Thoracic aorta (tissue), 2 donors: ENCODE data around the gene MGAT5B. TPM values are rescaled to one million over a fixed set of nuclear protein-coding genes. Genes with fewer than 3 reads are reported as not detected.

Experiments
- ATAC-seq: fragments of 150-250 bp; one replicate; pipeline ENCODE4 v1.8.0; 2017; ENCODE audit warnings: low read depth; ENCODE audit not compliant: insufficient number of reproducible peaks, low FRiP score
- DNase-seq: peaks from one replicate; pipeline ENCODE4 v3.0.0-alpha.2; 2020; ENCODE audit warnings: low spot score
- H3K27ac ChIP-seq, 2 donors: fragments of 200-600 bp; sonication (generic); 1 replicate in 1 of 2; 2 replicates in 1 of 2; pipeline ENCODE4 v1.5.1; 2016; ENCODE audit warnings: mild to moderate bottlenecking in 2 of 2, moderate library complexity in 2 of 2
- H3K27me3 ChIP-seq: fragments of 200-600 bp; sonication (generic); replicated peaks from 2 replicates; pipeline ENCODE4 v1.6.0; 2016; ENCODE audit warnings: mild to moderate bottlenecking; ENCODE audit not compliant: insufficient read depth
- H3K36me3 ChIP-seq: fragments of 200-600 bp; sonication (generic); one replicate; pipeline ENCODE4 v1.5.1; 2016
- H3K4me1 ChIP-seq, 2 donors: fragments of 200-600 bp; sonication (generic); 1 replicate in 1 of 2; 2 replicates in 1 of 2; pipeline versions ENCODE4 v1.5.1 to v1.6.0; 2016; ENCODE audit warnings: low read depth in 2 of 2, mild to moderate bottlenecking in 1 of 2; ENCODE audit not compliant: control insufficient read depth in 1 of 2
- H3K4me3 ChIP-seq: fragments of 200-600 bp; sonication (generic); 2 replicates; pipeline ENCODE4 v1.5.1; 2016; ENCODE audit warnings: mild to moderate bottlenecking
- H3K9me3 ChIP-seq: fragments of 200-600 bp; sonication (generic); 2 replicates; pipeline ENCODE4 v1.5.1; 2016
- CTCF ChIP-seq: fragments of 200-600 bp; sonication (generic); IDR thresholded peaks from one replicate; pipeline ENCODE4 v1.5.1; 2019; ENCODE audit warnings: antibody characterized with exemption
- total RNA-seq, 2 donors: library from RNA; depleted of rRNA; stranded (reverse); fragments of >200 nt; gene quantifications; one replicate each; pipeline versions ENCODE4 v1.1.0 to v1.2.3, GENCODE V29; 2016

The MGAT5B gene
- total RNA-seq, 2 donors from 2014 or later = 0.14 TPM; not detected in 1

- TF ChIP-seq CTCF = no peak
- Histone ChIP-seq H3K4me3 (no peak overlapping the region), H3K27ac (no peak overlapping the region), H3K9me3 (no peaks in the 10 kb centered on the region), H3K4me1 (peaks cover 5 to 17% of the 10 kb centered on the region in 2 donors), H3K36me3 (no peaks in the 10 kb centered on the region), H3K27me3 (peaks cover 22% of the 10 kb centered on the region)
- no peak for ATAC-seq
- DNase-seq = no peak
Measured at GRCh38 chr17:76872874-76873221, 4.6 kb downstream of the MGAT5B start.

GRCh38 chr17:76873856-76874255 is 5.7 kb downstream of the MGAT5B start:
- DNase-seq (no peak), ATAC-seq (no peak)
- Histone ChIP-seq H3K9me3 (no peaks in the 10 kb centered on the region), H3K4me3 (no peak overlapping the region), H3K36me3 (no peaks in the 10 kb centered on the region), H3K4me1 (peaks cover 2 to 12% of the 10 kb centered on the region in 2 donors), H3K27me3 (peaks cover 20% of the 10 kb centered on the region), H3K27ac (no peak overlapping the region)
- TF ChIP-seq CTCF = no peak

- Histone ChIP-seq H3K4me3 (no peak overlapping the region), H3K9me3 (no peaks in the 10 kb centered on the region), H3K27me3 (no peaks in the 10 kb centered on the region), H3K36me3 (no peaks in the 10 kb centered on the region), H3K27ac (no peak overlapping the region), H3K4me1 (no peaks in the 10 kb centered on the region)
- no peak for DNase-seq
- no peak for TF ChIP-seq CTCF
- no peak for ATAC-seq
Measured at GRCh38 chr17:76877437-76877836, 9.2 kb downstream of the MGAT5B start.

- no peak overlapping the region for H3K27ac ChIP-seq
- DNase-seq = no peak
- no peaks in the 10 kb centered on the region for H3K4me1 ChIP-seq
Measured at GRCh38 chr17:76878568-76878967, 10.4 kb downstream of the MGAT5B start.

GRCh38 chr17:76879254-76879653 is 11.1 kb downstream of the MGAT5B start:
- no peak for TF ChIP-seq CTCF
- no peak overlapping the region for H3K4me3 ChIP-seq
- no peak for ATAC-seq
- no peaks in the 10 kb centered on the region for H3K36me3 ChIP-seq
- H3K27ac ChIP-seq = no peak overlapping the region
- DNase-seq = no peak
- H3K4me1 ChIP-seq = no peaks in the 10 kb centered on the region
- H3K27me3 ChIP-seq = no peaks in the 10 kb centered on the region
- H3K9me3 ChIP-seq = no peaks in the 10 kb centered on the region

More at GRCh38 chr17:76878568-76878967, 10.4 kb downstream of the MGAT5B start:
- no peak for TF ChIP-seq CTCF
- H3K27me3 ChIP-seq = no peaks in the 10 kb centered on the region
- no peaks in the 10 kb centered on the region for H3K36me3 ChIP-seq
- no peak overlapping the region for H3K4me3 ChIP-seq
- ATAC-seq = no peak
- no peaks in the 10 kb centered on the region for H3K9me3 ChIP-seq
